Heart left ventricle (tissue), 13 donors: ENCODE measurements around the gene NTSR2.

Experiments
- CTCF ChIP-seq, 12 donors: fragments of 200-600 bp; sonication (generic) in 4 of 12; IDR thresholded peaks; one replicate each; pipeline versions ENCODE4 v1.5.0 to v1.8.0; 2018 to 2022; ENCODE audit warnings: antibody characterized with exemption in 12 of 12, mild to moderate bottlenecking in 5 of 12
- POLR2A ChIP-seq, 2 donors: fragments of 450-650 bp; IDR thresholded peaks; one replicate each; pipeline ENCODE4 v1.6.1; 2017; ENCODE audit warnings: antibody characterized with exemption in 2 of 2, mild to moderate bottlenecking in 2 of 2, moderate library complexity in 2 of 2
- donor health status: ischemic (EF 13 %, LVEDD 7.1; RV severe dilation, severe dysfunction).
- donor health status: DM: no; HTN: yes; CAD: no.
- donor health status: DM: no; HTN: no; CAD: no.
- donor health status: ischemic (EF 25% LVEDD 6.9; RV normal size, moderate dysfunction).
- donor health status: ischemic (EF 25% LVEDD 5.7; RV mildly dilated, moderate dysfunction).
- donor health status: ischemic (EF 35%, LVEDD 5.7; RV mildly dilated, moderate dysfunction).
- donor health status: nonischemic (EF 11% LVEDD 7.7; RV severe dilation, severe dysfunction).
- donor health status: DM: yes; HTN: yes; CAD: no.
- donor health status: PGD.
- donor health status: ischemic (EF 29% LVEDD 5.4; RV normal size, mild dysfunction).
- donor health status: nonischemic (EF 23%, LVEDD 6.1; RV moderate dilation, normal function).

DNA sequence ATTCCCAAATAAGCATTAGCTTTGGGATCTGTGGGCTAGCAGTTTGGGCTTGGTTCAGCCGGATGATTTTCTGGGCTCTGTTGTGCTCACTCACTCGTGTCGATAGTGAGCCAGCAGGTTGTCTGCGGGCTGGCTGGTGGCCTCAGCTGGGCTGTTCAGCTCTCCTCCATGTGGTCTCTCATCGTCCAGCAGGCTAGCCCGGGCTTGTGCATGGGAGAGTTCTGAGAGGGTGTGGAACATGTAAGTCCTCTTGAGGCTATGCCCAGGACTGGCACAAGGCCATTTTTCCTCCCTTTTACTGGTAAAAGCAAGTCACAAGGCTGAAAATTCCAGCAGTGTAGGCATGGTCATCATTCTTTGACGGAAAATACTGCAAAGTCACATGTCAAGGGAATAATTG is 38.5 kb downstream of the NTSR2 start:
- TF ChIP-seq CTCF (IDR thresholded peaks at IDR 0.05) (no peak), POLR2A (IDR thresholded peaks at IDR 0.05) (no peak)
